Caco-2 (cell line): ENCODE results near the gene SLC38A9. TPM values are rescaled to one million over a fixed set of nuclear protein-coding genes. Genes with fewer than 3 reads are reported as not detected.
A peak's percentile ranks its signal among the peaks of the same experiment; 100 is the strongest.
"Not testable (repeated sequence)": the region's sequence is repeated elsewhere in the genome, so short reads cannot be mapped to it uniquely, and the experiment has no call there.

Experiments
- BruUV-seq: library from RNA; stranded (reverse); fragments of 400-500 nt; replicated peaks from 2 replicates; lab custom pipeline; 2021; lab: Mats Ljungman, UMichigan
- CTCF ChIA-PET: fragments of 300-600 bp; sonication (Branson Sonifier 250); formaldehyde crosslinking; loops from one replicate; lab custom pipeline; 2022; ENCODE audit warnings: antibody characterized with exemption; lab: Charles Lee
- POLR2A ChIA-PET: fragments of 300-600 bp; sonication (Branson Sonifier 250); formaldehyde crosslinking; loops from one replicate; lab custom pipeline; 2022; ENCODE audit warnings: antibody characterized with exemption; lab: Charles Lee
- DNase-seq, 2 experiments: peaks; one replicate each; pipeline versions ENCODE4 v3.0.0 to v3.0.0-alpha.2; 2020 to 2022
- H3K27me3 ChIP-seq: replicated peaks from 2 replicates; pipeline ENCODE4 v1.6.0; 2011; ENCODE audit warnings: low read length; ENCODE audit not compliant: control insufficient read depth, insufficient read depth
- H3K36me3 ChIP-seq: 2 replicates; pipeline ENCODE4 v1.5.1; 2011; ENCODE audit warnings: low read length; ENCODE audit not compliant: control insufficient read depth, insufficient read depth
- H3K4me1 ChIP-seq: fragments of 250-450 bp; sonication (Bioruptor Pico); 2 replicates; pipeline ENCODE4 v1.5.1; 2020; ENCODE audit warnings: mild to moderate bottlenecking
- H3K4me3 ChIP-seq: 2 replicates; pipeline ENCODE4 v1.5.1; 2011; ENCODE audit warnings: low read depth, mild to moderate bottlenecking, control low read depth, low read length
- H3K9me3 ChIP-seq: fragments of 250-450 bp; sonication (Bioruptor Pico); 2 replicates; pipeline ENCODE4 v1.5.1; 2020; ENCODE audit warnings: mild to moderate bottlenecking, moderate library complexity
- H3K27ac Mint-ChIP-seq: one replicate; pipeline ENCODE4 v1.8.0; 2022; ENCODE audit warnings: mixed read lengths; ENCODE audit not compliant: unreplicated experiment
- H3K27me3 Mint-ChIP-seq: one replicate; pipeline ENCODE4 v1.8.0; 2022; ENCODE audit warnings: mixed read lengths; ENCODE audit not compliant: insufficient read depth, unreplicated experiment
- H3K36me3 Mint-ChIP-seq: one replicate; pipeline ENCODE4 v1.8.0; 2022; ENCODE audit warnings: mild to moderate bottlenecking, mixed read lengths; ENCODE audit not compliant: insufficient read depth, unreplicated experiment
- H3K4me1 Mint-ChIP-seq: one replicate; pipeline ENCODE4 v1.8.0; 2022; ENCODE audit warnings: low read depth, mixed read lengths; ENCODE audit not compliant: unreplicated experiment
- H3K4me3 Mint-ChIP-seq: one replicate; pipeline ENCODE4 v1.8.0; 2022; ENCODE audit warnings: mild to moderate bottlenecking, moderate library complexity, mixed read lengths; ENCODE audit not compliant: unreplicated experiment
- H3K9me3 Mint-ChIP-seq: one replicate; pipeline ENCODE4 v1.8.0; 2022; ENCODE audit warnings: mixed read lengths; ENCODE audit not compliant: unreplicated experiment
- intact Hi-C: fragments of 100-400 bp; cut with micrococcal nuclease; formaldehyde crosslinking; loops from one replicate; pipeline ENCODE4 v1.10.0; 2022; ENCODE audit not compliant: unreplicated experiment
- total RNA-seq: library from RNA; stranded (reverse); gene quantifications from 2 replicates; pipeline ENCODE4 v1.2.3, GENCODE V29; 2022
- TF ChIP-seq, protein P1 (sequence below), 2 experiments: fragments of 200-600 bp in 1 of 2; IDR thresholded peaks; 1 replicate in 1 of 2; 2 replicates in 1 of 2; pipeline versions ENCODE4 v1.5.1 to v1.8.0; 2011 to 2022; ENCODE audit warnings: antibody characterized with exemption in 1 of 2, control low read depth in 1 of 2, inconsistent platforms in 1 of 2, low read depth in 1 of 2, low read length in 1 of 2, mild to moderate bottlenecking in 1 of 2, moderate library complexity in 1 of 2; ENCODE audit not compliant: insufficient read depth in 1 of 2, severe bottlenecking in 1 of 2, unreplicated experiment in 1 of 2

Gene SLC38A9
- total RNA-seq, 1 experiment from 2014 or later, result 66.9 TPM

DNA sequence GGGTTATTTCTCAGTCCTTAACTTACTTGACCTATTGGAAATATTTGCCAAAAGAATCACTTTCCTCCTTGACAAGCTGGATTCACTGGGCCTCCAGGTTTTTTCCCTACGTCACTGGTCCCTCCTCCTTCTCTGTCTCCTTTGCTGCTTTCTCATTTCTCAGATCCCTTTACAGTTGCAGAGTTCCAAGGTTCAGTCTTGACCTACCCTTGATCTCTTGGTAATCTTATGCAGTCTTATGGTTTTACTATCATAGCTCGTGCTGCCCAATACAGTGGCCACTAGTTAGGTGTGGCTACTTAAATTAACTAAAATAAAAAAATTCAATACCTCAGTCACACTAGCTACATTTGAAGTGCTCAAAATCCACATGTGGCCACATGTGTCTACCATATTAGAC is 11.4 kb downstream of the SLC38A9 start:
- no TSS peak for BruUV-seq
- DNase-seq, result no peak
- H3K36me3 Mint-ChIP-seq, result peaks cover 12% of the 10 kb centered on the region

DNA sequence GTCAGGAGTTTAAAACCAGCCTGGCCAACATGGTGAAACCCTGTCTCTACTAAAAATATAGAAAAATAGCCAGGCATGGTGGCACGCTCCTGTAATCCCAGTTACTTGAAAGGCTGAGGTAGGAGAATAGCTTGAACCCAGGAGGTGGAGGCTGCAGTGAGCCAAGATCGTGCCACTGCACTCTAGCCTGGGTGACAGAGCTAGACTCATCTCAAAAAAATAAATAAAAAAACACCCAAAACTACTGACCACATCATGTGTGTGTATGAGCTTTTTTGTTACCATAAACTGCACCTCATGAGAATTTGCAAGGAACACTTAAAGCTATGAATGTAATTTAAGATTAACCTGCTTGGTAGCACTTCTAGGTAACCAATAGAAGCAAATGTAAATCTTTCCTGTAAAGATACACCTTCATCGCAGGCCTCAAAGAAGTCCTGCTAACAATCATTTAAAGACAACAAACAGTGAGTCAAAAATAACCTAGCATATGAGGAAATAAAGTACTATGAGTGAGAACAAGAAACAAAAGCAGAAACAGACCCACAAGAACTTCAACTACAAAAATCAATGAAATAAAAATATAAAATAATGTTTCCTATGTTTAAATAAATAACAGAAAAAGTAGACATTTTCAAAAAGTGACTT is 13.0 kb downstream of the SLC38A9 start:
- Histone ChIP-seq H3K9me3 (no peaks in the 10 kb centered on the region), H3K4me3 (no peak overlapping the region), H3K4me1 (no peaks in the 10 kb centered on the region), H3K36me3 (peaks cover 2% of the 10 kb centered on the region; the same call in 1 of the 2 replicates), H3K27me3 (no peaks in the 10 kb centered on the region)
- POLR2A ChIA-PET, result no interaction called here
- DNase-seq, result no peak
- H3K9me3 Mint-ChIP-seq, result no peaks in the 10 kb centered on the region
- no TSS peak for BruUV-seq
- H3K4me1 Mint-ChIP-seq, result peaks cover 14% of the 10 kb centered on the region
- no peaks in the 10 kb centered on the region for H3K27me3 Mint-ChIP-seq
- TF ChIP-seq, protein P1, sequence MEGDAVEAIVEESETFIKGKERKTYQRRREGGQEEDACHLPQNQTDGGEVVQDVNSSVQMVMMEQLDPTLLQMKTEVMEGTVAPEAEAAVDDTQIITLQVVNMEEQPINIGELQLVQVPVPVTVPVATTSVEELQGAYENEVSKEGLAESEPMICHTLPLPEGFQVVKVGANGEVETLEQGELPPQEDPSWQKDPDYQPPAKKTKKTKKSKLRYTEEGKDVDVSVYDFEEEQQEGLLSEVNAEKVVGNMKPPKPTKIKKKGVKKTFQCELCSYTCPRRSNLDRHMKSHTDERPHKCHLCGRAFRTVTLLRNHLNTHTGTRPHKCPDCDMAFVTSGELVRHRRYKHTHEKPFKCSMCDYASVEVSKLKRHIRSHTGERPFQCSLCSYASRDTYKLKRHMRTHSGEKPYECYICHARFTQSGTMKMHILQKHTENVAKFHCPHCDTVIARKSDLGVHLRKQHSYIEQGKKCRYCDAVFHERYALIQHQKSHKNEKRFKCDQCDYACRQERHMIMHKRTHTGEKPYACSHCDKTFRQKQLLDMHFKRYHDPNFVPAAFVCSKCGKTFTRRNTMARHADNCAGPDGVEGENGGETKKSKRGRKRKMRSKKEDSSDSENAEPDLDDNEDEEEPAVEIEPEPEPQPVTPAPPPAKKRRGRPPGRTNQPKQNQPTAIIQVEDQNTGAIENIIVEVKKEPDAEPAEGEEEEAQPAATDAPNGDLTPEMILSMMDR (IDR thresholded peaks at IDR 0.05; ENCODE audit: insufficient read depth in 1 of 2, low read depth in 1 of 2, low read length in 1 of 2, severe bottlenecking in 1 of 2, unreplicated experiment in 1 of 2), result no peak
- peak overlapping the region; percentile 7 for H3K27ac Mint-ChIP-seq
- peaks cover 12% of the 10 kb centered on the region for H3K36me3 Mint-ChIP-seq
- CTCF ChIA-PET, result no interaction called here
- H3K4me3 Mint-ChIP-seq, result no peak overlapping the region
- intact Hi-C loops, result loop anchor here (10.0 kb wide), 2 partner anchors 124 to 204 kb away; no protein-coding TSS in a partner anchor

More for the DNA sequence above, 11.4 kb downstream of the SLC38A9 start:
- no peak overlapping the region for H3K4me3 ChIP-seq
- Mint-ChIP-seq H3K9me3 (no peaks in the 10 kb centered on the region), H3K27me3 (no peaks in the 10 kb centered on the region), H3K27ac (no peak overlapping the region), H3K4me1 (peaks cover 14% of the 10 kb centered on the region), H3K4me3 (no peak overlapping the region)
- no peaks in the 10 kb centered on the region for H3K9me3 ChIP-seq
- peaks cover 2% of the 10 kb centered on the region; the same call in 1 of the 2 replicates for H3K36me3 ChIP-seq
- no peaks in the 10 kb centered on the region for H3K4me1 ChIP-seq
- H3K27me3 ChIP-seq, result no peaks in the 10 kb centered on the region
- TF ChIP-seq, protein P1 (IDR thresholded peaks at IDR 0.05; ENCODE audit: insufficient read depth in 1 of 2, low read depth in 1 of 2, low read length in 1 of 2, severe bottlenecking in 1 of 2, unreplicated experiment in 1 of 2), result no peak
- POLR2A ChIA-PET, result no interaction called here
- intact Hi-C loops, result loop anchor here (1.0 kb wide), 1 partner anchor 20 kb away; no protein-coding TSS in a partner anchor
- CTCF ChIA-PET, result no interaction called here

DNA sequence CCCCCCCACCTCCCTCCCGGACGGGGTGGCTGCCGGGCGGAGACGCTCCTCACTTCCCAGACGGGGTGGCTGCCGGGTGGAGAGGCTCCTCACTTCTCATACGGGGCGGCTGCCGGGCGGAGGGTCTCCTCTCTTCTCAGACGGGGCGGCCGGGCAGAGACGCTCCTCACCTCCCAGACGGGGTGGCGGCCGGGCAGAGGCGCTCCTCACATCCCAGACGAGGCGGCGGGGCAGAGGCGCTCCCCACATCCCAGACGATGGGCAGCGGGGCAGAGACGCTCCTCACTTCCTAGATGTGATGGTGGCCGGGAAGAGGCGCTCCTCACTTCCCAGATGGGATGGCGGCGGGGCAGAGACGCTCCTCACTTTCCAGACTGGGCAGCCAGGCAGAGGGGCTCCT is 15.4 kb downstream of the SLC38A9 start:
- intact Hi-C loops, result loop anchor here (10.0 kb wide), 2 partner anchors 122 to 202 kb away; no protein-coding TSS in a partner anchor
- H3K27me3 ChIP-seq, DNase-seq, H3K27me3 Mint-ChIP-seq, H3K9me3 Mint-ChIP-seq, CTCF ChIA-PET, H3K9me3 ChIP-seq, H3K4me3 Mint-ChIP-seq, H3K4me3 ChIP-seq, H3K27ac Mint-ChIP-seq, POLR2A ChIA-PET, H3K36me3 ChIP-seq, BruUV-seq: not testable (repeated sequence)
- Mint-ChIP-seq H3K36me3 (peaks cover 12% of the 10 kb centered on the region), H3K4me1 (peaks cover 18% of the 10 kb centered on the region)
- H3K4me1 ChIP-seq, result peaks cover 12% of the 10 kb centered on the region
